Sigmoid colon (tissue), 3 donors: ENCODE results near the gene RAPGEF5.

Experiments used
- CTCF ChIP-seq, 4 experiments: fragments of 450-650 bp in 3 of 4; fragments of 200-600 bp in 1 of 4; IDR thresholded peaks; one replicate each; pipeline ENCODE4 v1.5.1; 2016 to 2019; ENCODE audit warnings: antibody characterized with exemption in 4 of 4, mild to moderate bottlenecking in 3 of 4, moderate library complexity in 2 of 4
- POLR2A ChIP-seq, 2 donors: fragments of 450-650 bp; IDR thresholded peaks; one replicate each; pipeline ENCODE4 v1.6.1; 2016; ENCODE audit warnings: antibody characterized with exemption in 2 of 2, mild to moderate bottlenecking in 2 of 2, moderate library complexity in 2 of 2

GRCh38 chr7:22153432-22154142 lies 203.4 kb downstream of the RAPGEF5 start:
- no peak for TF ChIP-seq CTCF (IDR thresholded peaks at IDR 0.05)
- no peak for TF ChIP-seq POLR2A (IDR thresholded peaks at IDR 0.05)
